Measurements from ENCODE around the gene AHCYL1. TPM values are rescaled to one million over a fixed set of nuclear protein-coding genes. Genes with fewer than 3 reads are reported as not detected.

AHCYL1 gene
- total and polyA plus RNA-seq, 8 donors, result 31.0 to 76.3 (median 62.7) TPM

DNA sequence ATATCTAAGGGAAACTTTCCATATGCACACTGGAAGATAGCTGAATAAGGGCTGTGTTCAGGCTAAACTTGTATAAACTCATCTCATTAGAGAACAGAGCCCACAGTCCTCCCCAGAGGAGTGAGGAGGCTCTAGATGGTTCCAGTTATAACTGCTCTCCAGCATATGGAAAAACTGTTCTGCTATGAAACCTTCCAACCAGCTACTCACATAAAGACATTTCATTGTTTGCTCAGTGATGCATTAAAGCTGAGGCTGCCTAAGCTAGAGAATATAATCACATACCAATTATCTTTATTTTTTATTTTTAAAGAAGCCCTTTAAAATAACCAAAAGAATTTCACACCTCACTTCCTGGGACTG is 13.3 kb downstream of the AHCYL1 start:
- no peaks in the 10 kb centered on the region for H3K9me3 ChIP-seq
- H3K4me1 ChIP-seq, result peaks cover 40 to 85% (median 54%) of the 10 kb centered on the region in 4 donors
- DNase-seq, result peak in 1 of 2 donors; percentile 32
- H3K27ac ChIP-seq, result peak overlapping the region in 3 of 5 donors; percentile 9 to 73 (median 62)
- no peaks in the 10 kb centered on the region for H3K27me3 ChIP-seq
- H3K36me3 ChIP-seq, result peaks cover 0 to 14% (median 5%) of the 10 kb centered on the region in 4 donors
- no peak for TF ChIP-seq EP300 (IDR thresholded peaks at IDR 0.05)
- no peak for TF ChIP-seq POLR2AphosphoS5 (IDR thresholded peaks at IDR 0.05)
- TF ChIP-seq POLR2A (IDR thresholded peaks at IDR 0.05), result no peak
- TF ChIP-seq, protein P1, sequence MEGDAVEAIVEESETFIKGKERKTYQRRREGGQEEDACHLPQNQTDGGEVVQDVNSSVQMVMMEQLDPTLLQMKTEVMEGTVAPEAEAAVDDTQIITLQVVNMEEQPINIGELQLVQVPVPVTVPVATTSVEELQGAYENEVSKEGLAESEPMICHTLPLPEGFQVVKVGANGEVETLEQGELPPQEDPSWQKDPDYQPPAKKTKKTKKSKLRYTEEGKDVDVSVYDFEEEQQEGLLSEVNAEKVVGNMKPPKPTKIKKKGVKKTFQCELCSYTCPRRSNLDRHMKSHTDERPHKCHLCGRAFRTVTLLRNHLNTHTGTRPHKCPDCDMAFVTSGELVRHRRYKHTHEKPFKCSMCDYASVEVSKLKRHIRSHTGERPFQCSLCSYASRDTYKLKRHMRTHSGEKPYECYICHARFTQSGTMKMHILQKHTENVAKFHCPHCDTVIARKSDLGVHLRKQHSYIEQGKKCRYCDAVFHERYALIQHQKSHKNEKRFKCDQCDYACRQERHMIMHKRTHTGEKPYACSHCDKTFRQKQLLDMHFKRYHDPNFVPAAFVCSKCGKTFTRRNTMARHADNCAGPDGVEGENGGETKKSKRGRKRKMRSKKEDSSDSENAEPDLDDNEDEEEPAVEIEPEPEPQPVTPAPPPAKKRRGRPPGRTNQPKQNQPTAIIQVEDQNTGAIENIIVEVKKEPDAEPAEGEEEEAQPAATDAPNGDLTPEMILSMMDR (IDR thresholded peaks at IDR 0.05), result no peak
- intact Hi-C loops (cut with DNase I; ENCODE audit: low total_unique reads), result no loop called here
- no peak overlapping the region for H3K4me3 ChIP-seq

GRCh38 chr1:110002695-110003094 is 18.1 kb downstream of the AHCYL1 start:
- Histone ChIP-seq H3K36me3 (no peaks in the 10 kb centered on the region), H3K4me1 (peaks cover 39 to 85% (median 56%) of the 10 kb centered on the region in 4 donors), H3K27me3 (no peaks in the 10 kb centered on the region), H3K4me3 (no peak overlapping the region), H3K27ac (peak overlapping the region in 3 of 5 donors; percentile 76 to 83 (median 82)), H3K9me3 (no peaks in the 10 kb centered on the region)
- WGBS, 5 donors, result 89 to 100% (median 92%) methylated on average over 1 of the region's 1 CpG
- intact Hi-C loops (cut with DNase I; ENCODE audit: low total_unique reads), result no loop called here
- DNase-seq, result no peak
- TF ChIP-seq EP300 (IDR thresholded peaks at IDR 0.05), result no peak
- no peak for TF ChIP-seq POLR2A (IDR thresholded peaks at IDR 0.05)
- TF ChIP-seq POLR2AphosphoS5 (IDR thresholded peaks at IDR 0.05), result no peak
- TF ChIP-seq, protein P1 (IDR thresholded peaks at IDR 0.05), result no peak

DNA sequence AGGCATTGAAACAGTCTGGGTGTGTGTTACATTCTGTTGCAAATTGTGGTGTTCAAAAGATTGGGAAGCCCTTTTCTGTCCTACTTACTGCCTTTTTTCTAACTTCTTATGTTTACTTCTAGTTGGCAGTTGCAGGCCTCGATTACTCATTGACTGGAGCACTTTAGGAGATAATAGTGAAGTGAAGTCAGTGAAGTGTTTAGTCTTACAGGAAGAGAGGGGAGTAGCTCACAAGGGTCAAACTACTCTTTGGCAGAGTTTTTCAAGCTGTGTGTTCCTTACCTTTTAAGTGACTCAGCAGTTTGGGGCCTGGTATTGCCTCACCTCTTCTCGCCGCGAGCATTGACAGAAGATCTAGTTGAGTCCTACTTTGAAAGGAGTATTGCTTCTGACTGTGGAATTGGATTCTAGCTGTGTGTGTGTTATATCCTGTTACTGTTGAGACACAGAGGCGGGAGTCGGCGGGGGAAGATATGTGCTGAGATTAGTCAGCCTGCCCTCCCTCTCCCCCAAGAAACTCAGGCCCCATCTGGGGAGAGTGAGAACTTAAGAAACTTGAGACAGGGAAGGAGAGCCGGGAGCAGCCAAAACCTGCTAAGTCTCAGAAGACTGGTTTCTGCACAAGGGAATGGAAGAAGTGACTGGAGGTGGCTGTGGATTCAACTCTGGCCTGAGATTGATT is 19.3 kb downstream of the AHCYL1 start:
- intact Hi-C loops (cut with DNase I; ENCODE audit: low total_unique reads), result no loop called here
- Histone ChIP-seq H3K4me3 (peak overlapping the region; percentile 20 to 29 (median 22)), H3K36me3 (peaks cover under 1 to 6% (median 3%) of the 10 kb centered on the region in 4 donors), H3K9me3 (no peaks in the 10 kb centered on the region), H3K27me3 (no peaks in the 10 kb centered on the region), H3K4me1 (peaks cover 37 to 83% (median 52%) of the 10 kb centered on the region in 4 donors), H3K27ac (peak overlapping the region; percentile 35 to 83 (median 76))
- WGBS, 5 donors, result 8 to 12% (median 9%) methylated on average over 8 of the region's 8 CpGs
- DNase-seq, result peak; percentile 73 to 89
- no peak for TF ChIP-seq EP300 (IDR thresholded peaks at IDR 0.05)
- TF ChIP-seq POLR2A (IDR thresholded peaks at IDR 0.05), result no peak
- peak; percentile 29 to 90 (median 66) for TF ChIP-seq POLR2AphosphoS5 (IDR thresholded peaks at IDR 0.05)

- no peak for TF ChIP-seq POLR2AphosphoS5 (IDR thresholded peaks at IDR 0.05)
- no peak for TF ChIP-seq POLR2A (IDR thresholded peaks at IDR 0.05)
- peaks cover 8 to 13% (median 10%) of the 10 kb centered on the region in 4 donors for H3K36me3 ChIP-seq
- peaks cover 37 to 77% (median 52%) of the 10 kb centered on the region in 4 donors for H3K4me1 ChIP-seq
- peak overlapping the region; percentile 61 to 83 (median 76) for H3K27ac ChIP-seq
- peak in 1 of 2 donors; percentile 58 for DNase-seq
- intact Hi-C loops (cut with DNase I; ENCODE audit: low total_unique reads), result no loop called here
- no peaks in the 10 kb centered on the region for H3K27me3 ChIP-seq
- no peaks in the 10 kb centered on the region for H3K9me3 ChIP-seq
- 18 to 56% (median 23%) methylated on average over 1 of the region's 1 CpG for WGBS, 5 donors
- H3K4me3 ChIP-seq, result peak overlapping the region; percentile 20 to 29 (median 22)
Measured at GRCh38 chr1:110004583-110004982, 20.0 kb downstream of the AHCYL1 start.

GRCh38 chr1:110005971-110006370 is 21.4 kb downstream of the AHCYL1 start:
- Histone ChIP-seq H3K9me3 (no peaks in the 10 kb centered on the region), H3K4me1 (peaks cover 37 to 67% (median 53%) of the 10 kb centered on the region in 4 donors), H3K27me3 (no peaks in the 10 kb centered on the region), H3K27ac (peak overlapping the region in 2 of 5 donors; percentile 82 to 83), H3K36me3 (peaks cover 14 to 27% (median 24%) of the 10 kb centered on the region in 4 donors), H3K4me3 (peak overlapping the region in 1 of 4 donors; percentile 11)
- intact Hi-C loops (cut with DNase I; ENCODE audit: low total_unique reads), result no loop called here
- TF ChIP-seq POLR2AphosphoS5 (IDR thresholded peaks at IDR 0.05) (no peak), POLR2A (IDR thresholded peaks at IDR 0.05) (no peak), EP300 (IDR thresholded peaks at IDR 0.05) (no peak)
- TF ChIP-seq, protein P1 (IDR thresholded peaks at IDR 0.05), result no peak
- DNase-seq, result no peak

Measured in stomach (tissue), 9 donors.